GM18499 (cell line): Measurements from ENCODE around the gene ELMO3.

ENCODE experiments used
- ATAC-seq: cut with Tn5 transposase; IDR thresholded peaks from one replicate; pipeline ENCODE4 v1.9.1; 2021; ENCODE audit warnings: moderate number of reproducible peaks; ENCODE audit not compliant: insufficient read depth, unreplicated experiment

ELMO3 gene

GRCh38 chr16:67195676-67196075 lies 3.3 kb upstream of the ELMO3 start:
- ATAC-seq = no peak

GRCh38 chr16:67196881-67197280 lies 2.0 kb upstream of the ELMO3 start:
- ATAC-seq = no peak

GRCh38 chr16:67197704-67198103 lies 1.2 kb upstream of the ELMO3 start:
- no peak for ATAC-seq

GRCh38 chr16:67198238-67198734 lies 645 bp upstream of the ELMO3 start:
- no peak for ATAC-seq

- ATAC-seq = no peak
Measured at GRCh38 chr16:67199808-67200198, 872 bp downstream of the ELMO3 start.

- no peak for ATAC-seq
Measured at GRCh38 chr16:67200491-67200890, 1.6 kb downstream of the ELMO3 start.

- ATAC-seq = no peak
Measured at GRCh38 chr16:67201411-67202345, 2.7 kb downstream of the ELMO3 start.

GRCh38 chr16:67202426-67202825 lies 3.5 kb downstream of the ELMO3 start:
- ATAC-seq = no peak

GRCh38 chr16:67202956-67203493 lies 4.1 kb downstream of the ELMO3 start:
- no peak for ATAC-seq

GRCh38 chr16:67204076-67204475 lies 5.1 kb downstream of the ELMO3 start:
- ATAC-seq = no peak

- ATAC-seq = no peak
Measured at GRCh38 chr16:67206129-67206837, 7.4 kb downstream of the ELMO3 start.

GRCh38 chr16:67206838-67207248 lies 7.9 kb downstream of the ELMO3 start:
- no peak for ATAC-seq

- ATAC-seq = no peak
Measured at GRCh38 chr16:67207249-67208091, 8.5 kb downstream of the ELMO3 start.

GRCh38 chr16:67208154-67208896 lies 9.4 kb downstream of the ELMO3 start:
- ATAC-seq = no peak

GRCh38 chr16:67209565-67209964 lies 10.6 kb downstream of the ELMO3 start:
- no peak for ATAC-seq

GRCh38 chr16:67210069-67210937 lies 11.4 kb downstream of the ELMO3 start:
- ATAC-seq = no peak

GRCh38 chr16:67211674-67212073 lies 12.7 kb downstream of the ELMO3 start:
- no peak for ATAC-seq

- no peak for ATAC-seq
Measured at GRCh38 chr16:67212766-67213165, 13.8 kb downstream of the ELMO3 start.
